Neural cell (in vitro differentiated cells): Measurements from ENCODE around the gene SH3RF3.

Experiments used
- EP300 ChIP-seq: fragments of 450-650 bp; conservative IDR thresholded peaks from 2 replicates; pipeline ENCODE4 v1.6.1; 2014; ENCODE audit warnings: antibody characterized with exemption, mild to moderate bottlenecking, moderate library complexity; ENCODE audit not compliant: poor library complexity, severe bottlenecking
- EZH2 ChIP-seq: fragments of 200-600, 300-800 bp; shearing (Covaris generic), sonication (generic); IDR thresholded peaks from 2 replicates; pipeline ENCODE4 v1.6.1; 2014; ENCODE audit warnings: antibody characterized with exemption, low read length, borderline replicate concordance, mild to moderate bottlenecking; ENCODE audit not compliant: insufficient read depth, poor library complexity, severe bottlenecking
- POLR2AphosphoS5 ChIP-seq: IDR thresholded peaks from 2 replicates; pipeline ENCODE4 v1.6.1; 2012
- RAD21 ChIP-seq: fragments of 450-650 bp; conservative IDR thresholded peaks from 2 replicates; pipeline ENCODE4 v1.6.1; 2014; ENCODE audit warnings: antibody characterized with exemption, mild to moderate bottlenecking, moderate library complexity
- TAF1 ChIP-seq: IDR thresholded peaks from 2 replicates; pipeline ENCODE4 v1.6.1; 2012; ENCODE audit warnings: low read depth
- TF ChIP-seq, protein P1 (sequence below): fragments of 450-650 bp; IDR thresholded peaks from 2 replicates; pipeline ENCODE4 v1.5.1; 2014; ENCODE audit warnings: antibody characterized with exemption, mild to moderate bottlenecking, moderate library complexity; ENCODE audit not compliant: poor library complexity, severe bottlenecking
- TF ChIP-seq, protein P2 (sequence below): IDR thresholded peaks from 2 replicates; pipeline ENCODE4 v1.6.1; 2012; ENCODE audit warnings: borderline replicate concordance

DNA sequence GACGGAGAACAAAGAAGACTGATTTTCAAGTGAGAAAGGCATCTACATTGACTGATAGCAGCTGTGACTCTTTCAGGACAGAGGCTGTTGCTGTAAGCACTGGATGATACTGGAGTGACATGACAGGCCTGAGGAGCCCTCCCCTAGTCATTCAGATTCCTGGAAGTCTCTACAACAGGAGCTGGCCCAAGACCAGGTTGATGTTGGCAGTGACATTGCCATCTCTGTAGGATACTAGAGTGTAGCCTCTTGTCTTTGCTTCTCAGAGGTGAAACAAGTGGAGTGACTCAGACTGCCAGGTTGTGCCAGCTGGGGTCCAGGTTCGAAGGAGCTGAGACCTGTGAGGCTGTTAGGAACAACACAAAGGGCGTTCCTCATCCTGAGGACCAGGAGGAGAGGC, 44.7 kb upstream of the SH3RF3 start:
- TF ChIP-seq, protein P1, sequence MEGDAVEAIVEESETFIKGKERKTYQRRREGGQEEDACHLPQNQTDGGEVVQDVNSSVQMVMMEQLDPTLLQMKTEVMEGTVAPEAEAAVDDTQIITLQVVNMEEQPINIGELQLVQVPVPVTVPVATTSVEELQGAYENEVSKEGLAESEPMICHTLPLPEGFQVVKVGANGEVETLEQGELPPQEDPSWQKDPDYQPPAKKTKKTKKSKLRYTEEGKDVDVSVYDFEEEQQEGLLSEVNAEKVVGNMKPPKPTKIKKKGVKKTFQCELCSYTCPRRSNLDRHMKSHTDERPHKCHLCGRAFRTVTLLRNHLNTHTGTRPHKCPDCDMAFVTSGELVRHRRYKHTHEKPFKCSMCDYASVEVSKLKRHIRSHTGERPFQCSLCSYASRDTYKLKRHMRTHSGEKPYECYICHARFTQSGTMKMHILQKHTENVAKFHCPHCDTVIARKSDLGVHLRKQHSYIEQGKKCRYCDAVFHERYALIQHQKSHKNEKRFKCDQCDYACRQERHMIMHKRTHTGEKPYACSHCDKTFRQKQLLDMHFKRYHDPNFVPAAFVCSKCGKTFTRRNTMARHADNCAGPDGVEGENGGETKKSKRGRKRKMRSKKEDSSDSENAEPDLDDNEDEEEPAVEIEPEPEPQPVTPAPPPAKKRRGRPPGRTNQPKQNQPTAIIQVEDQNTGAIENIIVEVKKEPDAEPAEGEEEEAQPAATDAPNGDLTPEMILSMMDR: no peak
- no peak for TF ChIP-seq RAD21
- no peak for TF ChIP-seq EP300
- no peak for TF ChIP-seq EZH2
- no peak for TF ChIP-seq POLR2AphosphoS5
- TF ChIP-seq, protein P2, sequence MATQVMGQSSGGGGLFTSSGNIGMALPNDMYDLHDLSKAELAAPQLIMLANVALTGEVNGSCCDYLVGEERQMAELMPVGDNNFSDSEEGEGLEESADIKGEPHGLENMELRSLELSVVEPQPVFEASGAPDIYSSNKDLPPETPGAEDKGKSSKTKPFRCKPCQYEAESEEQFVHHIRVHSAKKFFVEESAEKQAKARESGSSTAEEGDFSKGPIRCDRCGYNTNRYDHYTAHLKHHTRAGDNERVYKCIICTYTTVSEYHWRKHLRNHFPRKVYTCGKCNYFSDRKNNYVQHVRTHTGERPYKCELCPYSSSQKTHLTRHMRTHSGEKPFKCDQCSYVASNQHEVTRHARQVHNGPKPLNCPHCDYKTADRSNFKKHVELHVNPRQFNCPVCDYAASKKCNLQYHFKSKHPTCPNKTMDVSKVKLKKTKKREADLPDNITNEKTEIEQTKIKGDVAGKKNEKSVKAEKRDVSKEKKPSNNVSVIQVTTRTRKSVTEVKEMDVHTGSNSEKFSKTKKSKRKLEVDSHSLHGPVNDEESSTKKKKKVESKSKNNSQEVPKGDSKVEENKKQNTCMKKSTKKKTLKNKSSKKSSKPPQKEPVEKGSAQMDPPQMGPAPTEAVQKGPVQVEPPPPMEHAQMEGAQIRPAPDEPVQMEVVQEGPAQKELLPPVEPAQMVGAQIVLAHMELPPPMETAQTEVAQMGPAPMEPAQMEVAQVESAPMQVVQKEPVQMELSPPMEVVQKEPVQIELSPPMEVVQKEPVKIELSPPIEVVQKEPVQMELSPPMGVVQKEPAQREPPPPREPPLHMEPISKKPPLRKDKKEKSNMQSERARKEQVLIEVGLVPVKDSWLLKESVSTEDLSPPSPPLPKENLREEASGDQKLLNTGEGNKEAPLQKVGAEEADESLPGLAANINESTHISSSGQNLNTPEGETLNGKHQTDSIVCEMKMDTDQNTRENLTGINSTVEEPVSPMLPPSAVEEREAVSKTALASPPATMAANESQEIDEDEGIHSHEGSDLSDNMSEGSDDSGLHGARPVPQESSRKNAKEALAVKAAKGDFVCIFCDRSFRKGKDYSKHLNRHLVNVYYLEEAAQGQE: no peak
- no peak for TF ChIP-seq TAF1
